ENCODE measurements around the gene MRGPRG. TPM values are rescaled to one million over a fixed set of nuclear protein-coding genes. Genes with fewer than 3 reads are reported as not detected.

The MRGPRG gene
- total RNA-seq, 4 donors from 2014 or later = not detected

- no peak for TF ChIP-seq CTCF (IDR thresholded peaks at IDR 0.05; ENCODE audit: low read depth)
These were observed 17.5 kb downstream of the MRGPRG start for GRCh38 chr11:3201112-3201581.

GRCh38 chr11:3200388-3201111 lies 18.1 kb downstream of the MRGPRG start:
- TF ChIP-seq CTCF (IDR thresholded peaks at IDR 0.05; ENCODE audit: low read depth) = no peak

DNA sequence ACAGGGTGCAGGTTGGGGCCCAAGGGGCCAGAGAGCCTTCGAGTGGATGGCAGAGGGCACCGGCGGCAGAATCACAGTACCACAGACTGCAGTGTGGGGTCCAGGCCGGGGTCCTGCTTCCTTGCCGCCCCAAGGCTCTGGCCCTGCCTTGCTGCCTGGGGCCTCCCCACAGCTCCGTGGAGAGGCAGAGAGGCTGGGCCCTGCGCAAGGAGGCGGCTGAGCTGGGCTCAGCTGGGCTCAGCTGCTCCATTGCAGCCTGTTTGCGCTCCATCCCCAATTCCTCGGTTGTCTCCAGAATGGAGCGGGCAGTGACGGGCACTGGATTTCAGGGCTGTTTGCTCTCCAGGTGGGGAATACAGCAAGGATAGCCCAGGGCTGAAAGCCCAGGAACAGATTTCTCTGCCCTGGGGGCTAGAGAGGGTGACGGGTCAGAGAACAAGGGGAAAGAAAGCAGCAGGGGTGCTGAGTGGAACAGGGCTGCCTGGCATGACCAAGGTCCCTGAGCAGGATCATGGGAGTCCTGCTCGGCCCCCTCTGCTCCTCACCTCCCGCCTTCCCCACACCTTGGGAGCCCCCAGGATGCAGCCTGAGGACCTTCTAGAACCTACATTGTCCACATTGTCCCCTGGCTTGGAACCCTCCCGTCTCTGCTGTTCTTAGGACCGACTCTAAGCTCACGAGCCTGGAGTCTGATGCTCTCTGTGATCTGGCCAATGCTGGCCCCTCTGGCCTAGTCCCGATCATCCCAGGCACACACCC lies 18.9 kb downstream of the MRGPRG start:
- no peak for TF ChIP-seq CTCF (IDR thresholded peaks at IDR 0.05; ENCODE audit: low read depth)

DNA sequence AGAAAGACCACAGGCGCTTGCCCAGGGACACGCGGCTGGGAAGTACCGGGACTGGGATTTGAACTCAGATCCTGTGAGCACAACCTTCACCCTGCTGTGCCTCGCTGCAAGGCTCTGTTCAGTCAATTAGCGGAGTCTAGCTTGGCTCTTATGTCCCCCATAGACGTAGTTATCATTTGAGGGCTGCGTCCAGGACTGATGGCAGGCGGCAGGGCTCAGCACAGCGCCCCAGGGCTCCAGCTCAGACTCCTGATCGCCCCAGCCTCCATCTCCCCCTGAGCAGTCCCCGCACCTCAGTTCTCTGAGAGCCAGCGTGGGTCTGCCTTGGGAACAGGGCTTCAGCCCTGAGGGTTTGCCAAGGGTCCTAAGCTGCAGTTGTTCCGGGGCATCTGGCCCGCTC lies 19.8 kb downstream of the MRGPRG start:
- TF ChIP-seq CTCF (IDR thresholded peaks at IDR 0.05; ENCODE audit: low read depth) = no peak

GRCh38 chr11:3197878-3198528 lies 20.6 kb downstream of the MRGPRG start:
- TF ChIP-seq CTCF (IDR thresholded peaks at IDR 0.05; ENCODE audit: low read depth) = no peak

- TF ChIP-seq CTCF (IDR thresholded peaks at IDR 0.05; ENCODE audit: low read depth) = no peak
These were observed 21.4 kb downstream of the MRGPRG start for GRCh38 chr11:3197044-3197695.

All from subcutaneous adipose tissue (tissue), 4 donors.